ENCODE measurements around the gene LY6G5C. TPM values are rescaled to one million over a fixed set of nuclear protein-coding genes. Genes with fewer than 3 reads are reported as not detected.

LY6G5C gene
- total and polyA plus RNA-seq, 9 of the 15 experiments (the other 6 are each of a cell fraction or from before 2014, with no cell fraction given) = 0.10 to 0.67 (median 0.46) TPM; not detected in 4

GRCh38 chr6:31652925-31653724, 27.7 kb downstream of the LY6G5C start (continued):
- no peak for TF ChIP-seq ZNF311 (CRISPR knock-in tag; IDR thresholded peaks at IDR 0.05)
- TF ChIP-seq, protein P1, sequence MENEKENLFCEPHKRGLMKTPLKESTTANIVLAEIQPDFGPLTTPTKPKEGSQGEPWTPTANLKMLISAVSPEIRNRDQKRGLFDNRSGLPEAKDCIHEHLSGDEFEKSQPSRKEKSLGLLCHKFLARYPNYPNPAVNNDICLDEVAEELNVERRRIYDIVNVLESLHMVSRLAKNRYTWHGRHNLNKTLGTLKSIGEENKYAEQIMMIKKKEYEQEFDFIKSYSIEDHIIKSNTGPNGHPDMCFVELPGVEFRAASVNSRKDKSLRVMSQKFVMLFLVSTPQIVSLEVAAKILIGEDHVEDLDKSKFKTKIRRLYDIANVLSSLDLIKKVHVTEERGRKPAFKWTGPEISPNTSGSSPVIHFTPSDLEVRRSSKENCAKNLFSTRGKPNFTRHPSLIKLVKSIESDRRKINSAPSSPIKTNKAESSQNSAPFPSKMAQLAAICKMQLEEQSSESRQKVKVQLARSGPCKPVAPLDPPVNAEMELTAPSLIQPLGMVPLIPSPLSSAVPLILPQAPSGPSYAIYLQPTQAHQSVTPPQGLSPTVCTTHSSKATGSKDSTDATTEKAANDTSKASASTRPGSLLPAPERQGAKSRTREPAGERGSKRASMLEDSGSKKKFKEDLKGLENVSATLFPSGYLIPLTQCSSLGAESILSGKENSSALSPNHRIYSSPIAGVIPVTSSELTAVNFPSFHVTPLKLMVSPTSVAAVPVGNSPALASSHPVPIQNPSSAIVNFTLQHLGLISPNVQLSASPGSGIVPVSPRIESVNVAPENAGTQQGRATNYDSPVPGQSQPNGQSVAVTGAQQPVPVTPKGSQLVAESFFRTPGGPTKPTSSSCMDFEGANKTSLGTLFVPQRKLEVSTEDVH (IDR thresholded peaks at IDR 0.05; ENCODE audit: low read depth, partially characterized antibody) = no peak
- TF ChIP-seq, protein P2, sequence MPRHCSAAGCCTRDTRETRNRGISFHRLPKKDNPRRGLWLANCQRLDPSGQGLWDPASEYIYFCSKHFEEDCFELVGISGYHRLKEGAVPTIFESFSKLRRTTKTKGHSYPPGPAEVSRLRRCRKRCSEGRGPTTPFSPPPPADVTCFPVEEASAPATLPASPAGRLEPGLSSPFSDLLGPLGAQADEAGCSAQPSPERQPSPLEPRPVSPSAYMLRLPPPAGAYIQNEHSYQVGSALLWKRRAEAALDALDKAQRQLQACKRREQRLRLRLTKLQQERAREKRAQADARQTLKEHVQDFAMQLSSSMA (CRISPR knock-in tag; IDR thresholded peaks at IDR 0.05) = no peak; the same call in 1 of the 2 replicates
- TF ChIP-seq KAT7 (CRISPR knock-in tag; IDR thresholded peaks at IDR 0.05; ENCODE audit: borderline replicate concordance) = no peak
- TF ChIP-seq U2AF2 (optimal IDR thresholded peaks at IDR 0.05; ENCODE audit: low read depth, low read length) = no peak
- TF ChIP-seq NR2F6 (CRISPR knock-in tag; IDR thresholded peaks at IDR 0.05) = no peak
- TF ChIP-seq POLR2A (conservative IDR thresholded peaks at IDR 0.05) = peak; percentile 98
- peak; percentile 85 for TF ChIP-seq ZNF77 (CRISPR knock-in tag; IDR thresholded peaks at IDR 0.05)
- no peak for TF ChIP-seq PPARD (CRISPR knock-in tag; IDR thresholded peaks at IDR 0.05)
- TF ChIP-seq CHD4 (IDR thresholded peaks at IDR 0.05; ENCODE audit: insufficient read depth, insufficient replicate concordance, low read depth, low read length, poor library complexity, severe bottlenecking) = peak; percentile 20
- TF ChIP-seq TFAM (CRISPR knock-in tag; conservative IDR thresholded peaks at IDR 0.05) = no peak
- TF ChIP-seq IRF2 (CRISPR knock-in tag; IDR thresholded peaks at IDR 0.05) = no peak
- no peak for TF ChIP-seq MCM3 (IDR thresholded peaks at IDR 0.05)
- no peak for TF ChIP-seq ZFPM2 (CRISPR knock-in tag; IDR thresholded peaks at IDR 0.05)
- TF ChIP-seq ATF2 (CRISPR knock-in tag; IDR thresholded peaks at IDR 0.05) = no peak
- TF ChIP-seq ZNF695 (CRISPR knock-in tag; IDR thresholded peaks at IDR 0.05) = no peak; the same call in 1 of the 2 replicates
- TF ChIP-seq SRSF1 (IDR thresholded peaks at IDR 0.05; ENCODE audit: low read depth, low read length) = no peak
- TF ChIP-seq COPS2 (conservative IDR thresholded peaks at IDR 0.05) = no peak
- TF ChIP-seq, protein P3, sequence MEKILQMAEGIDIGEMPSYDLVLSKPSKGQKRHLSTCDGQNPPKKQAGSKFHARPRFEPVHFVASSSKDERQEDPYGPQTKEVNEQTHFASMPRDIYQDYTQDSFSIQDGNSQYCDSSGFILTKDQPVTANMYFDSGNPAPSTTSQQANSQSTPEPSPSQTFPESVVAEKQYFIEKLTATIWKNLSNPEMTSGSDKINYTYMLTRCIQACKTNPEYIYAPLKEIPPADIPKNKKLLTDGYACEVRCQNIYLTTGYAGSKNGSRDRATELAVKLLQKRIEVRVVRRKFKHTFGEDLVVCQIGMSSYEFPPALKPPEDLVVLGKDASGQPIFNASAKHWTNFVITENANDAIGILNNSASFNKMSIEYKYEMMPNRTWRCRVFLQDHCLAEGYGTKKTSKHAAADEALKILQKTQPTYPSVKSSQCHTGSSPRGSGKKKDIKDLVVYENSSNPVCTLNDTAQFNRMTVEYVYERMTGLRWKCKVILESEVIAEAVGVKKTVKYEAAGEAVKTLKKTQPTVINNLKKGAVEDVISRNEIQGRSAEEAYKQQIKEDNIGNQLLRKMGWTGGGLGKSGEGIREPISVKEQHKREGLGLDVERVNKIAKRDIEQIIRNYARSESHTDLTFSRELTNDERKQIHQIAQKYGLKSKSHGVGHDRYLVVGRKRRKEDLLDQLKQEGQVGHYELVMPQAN (IDR thresholded peaks at IDR 0.05; ENCODE audit: borderline replicate concordance) = peak; percentile 97
- no peak; the same call in 1 of the 2 replicates for TF ChIP-seq RHOXF2B (CRISPR knock-in tag; conservative IDR thresholded peaks at IDR 0.05)
- no peak for TF ChIP-seq CXXC5 (CRISPR knock-in tag; IDR thresholded peaks at IDR 0.05)
- TF ChIP-seq PREB (CRISPR knock-in tag; IDR thresholded peaks at IDR 0.05) = no peak
